Neural cell (in vitro differentiated cells): Measurements from ENCODE around the gene CLEC3B. TPM values are rescaled to one million over a fixed set of nuclear protein-coding genes. Genes with fewer than 3 reads are reported as not detected.
"Not testable (repeated sequence)": the region's sequence is repeated elsewhere in the genome, so short reads cannot be mapped to it uniquely, and the experiment has no call there.

Experiments
- H2AFZ ChIP-seq: fragments of 200-600, 300-800 bp; sonication (generic), shearing (Covaris generic); 2 replicates; pipeline ENCODE4 v1.6.0; 2014; ENCODE audit warnings: low read depth, mild to moderate bottlenecking, antibody characterized with exemption, low read length, moderate library complexity
- H3F3A ChIP-seq: fragments of 200-600 bp; shearing (Covaris generic); 2 replicates; pipeline ENCODE4 v1.6.1; 2016; ENCODE audit warnings: mild to moderate bottlenecking, moderate library complexity, mixed read lengths, antibody characterized with exemption, low read length; ENCODE audit not compliant: insufficient read depth, poor library complexity, severe bottlenecking
- H3K27ac ChIP-seq: fragments of 200-600, 300-800 bp; sonication (generic), shearing (Covaris generic); 2 replicates; pipeline ENCODE4 v1.5.1; 2014; ENCODE audit warnings: mild to moderate bottlenecking, low read length, moderate library complexity
- H3K27me3 ChIP-seq: fragments of 300-800, 200-600 bp; sonication (generic), shearing (Covaris generic); 2 replicates; pipeline ENCODE4 v1.6.0; 2014; ENCODE audit warnings: mild to moderate bottlenecking, low read depth, low read length, moderate library complexity; ENCODE audit not compliant: insufficient read depth
- H3K36me3 ChIP-seq: fragments of 300-800, 200-600 bp; sonication (generic), shearing (Covaris generic); 2 replicates; pipeline ENCODE4 v1.5.1; 2014; ENCODE audit warnings: mild to moderate bottlenecking, antibody characterized with exemption, low read length, moderate library complexity; ENCODE audit not compliant: insufficient read depth
- H3K4me2 ChIP-seq: fragments of 300-800, 200-600 bp; sonication (generic), shearing (Covaris generic); 2 replicates; pipeline ENCODE4 v1.6.0; 2014; ENCODE audit warnings: mild to moderate bottlenecking, low read length
- H3K4me3 ChIP-seq: fragments of 300-800, 200-600 bp; sonication (generic), shearing (Covaris generic); 2 replicates; pipeline ENCODE4 v1.5.1; 2014; ENCODE audit warnings: mild to moderate bottlenecking, low read length, moderate library complexity
- H3K79me2 ChIP-seq: fragments of 200-600 bp; shearing (Covaris generic); replicated peaks from 2 replicates; pipeline ENCODE4 v1.6.0; 2014; ENCODE audit warnings: mild to moderate bottlenecking, low read length, moderate library complexity; ENCODE audit not compliant: insufficient read depth
- H3K9ac ChIP-seq: fragments of 300-800, 200-600 bp; sonication (generic), shearing (Covaris generic); 2 replicates; pipeline ENCODE4 v1.6.1; 2016; ENCODE audit warnings: mild to moderate bottlenecking, low read length, mixed read lengths
- H3K9me2 ChIP-seq: fragments of 200-600 bp; shearing (Covaris generic); 2 replicates; pipeline ENCODE4 v1.6.1; 2016; ENCODE audit warnings: mild to moderate bottlenecking, low read length, mixed read lengths; ENCODE audit not compliant: insufficient read depth
- H3K9me3 ChIP-seq: fragments of 200-600, 300-800 bp; sonication (generic), shearing (Covaris generic); 2 replicates; pipeline ENCODE4 v1.6.1; 2016; ENCODE audit warnings: mild to moderate bottlenecking, mixed run types, low read length, moderate library complexity, mixed read lengths
- H4K20me1 ChIP-seq: fragments of 200-600 bp; shearing (Covaris generic); 2 replicates; pipeline ENCODE4 v1.6.1; 2016; ENCODE audit warnings: mild to moderate bottlenecking, mixed run types; ENCODE audit not compliant: insufficient read depth
- CTCF ChIP-seq: fragments of 450-650 bp; IDR thresholded peaks from 2 replicates; pipeline ENCODE4 v1.5.1; 2014; ENCODE audit warnings: antibody characterized with exemption, mild to moderate bottlenecking, moderate library complexity; ENCODE audit not compliant: poor library complexity, severe bottlenecking
- EP300 ChIP-seq: fragments of 450-650 bp; conservative IDR thresholded peaks from 2 replicates; pipeline ENCODE4 v1.6.1; 2014; ENCODE audit warnings: antibody characterized with exemption, mild to moderate bottlenecking, moderate library complexity; ENCODE audit not compliant: poor library complexity, severe bottlenecking
- EZH2 ChIP-seq: fragments of 200-600, 300-800 bp; shearing (Covaris generic), sonication (generic); IDR thresholded peaks from 2 replicates; pipeline ENCODE4 v1.6.1; 2014; ENCODE audit warnings: antibody characterized with exemption, low read length, borderline replicate concordance, mild to moderate bottlenecking; ENCODE audit not compliant: insufficient read depth, poor library complexity, severe bottlenecking
- MXI1 ChIP-seq: fragments of 450-650 bp; conservative IDR thresholded peaks from 2 replicates; pipeline ENCODE4 v1.6.1; 2014; ENCODE audit warnings: antibody characterized with exemption, mild to moderate bottlenecking; ENCODE audit not compliant: poor library complexity, severe bottlenecking
- POLR2AphosphoS5 ChIP-seq: IDR thresholded peaks from 2 replicates; pipeline ENCODE4 v1.6.1; 2012
- RAD21 ChIP-seq: fragments of 450-650 bp; conservative IDR thresholded peaks from 2 replicates; pipeline ENCODE4 v1.6.1; 2014; ENCODE audit warnings: antibody characterized with exemption, mild to moderate bottlenecking, moderate library complexity
- SMC3 ChIP-seq: fragments of 450-650 bp; conservative IDR thresholded peaks from 2 replicates; pipeline ENCODE4 v1.6.1; 2014; ENCODE audit warnings: antibody characterized with exemption, mild to moderate bottlenecking, moderate library complexity; ENCODE audit not compliant: poor library complexity
- TAF1 ChIP-seq: IDR thresholded peaks from 2 replicates; pipeline ENCODE4 v1.6.1; 2012; ENCODE audit warnings: low read depth
- polyA plus RNA-seq: library from polyadenylated mRNA; depleted of rRNA; stranded (reverse); fragments of >200 nt; gene quantifications from 2 replicates; pipeline ENCODE4 v1.2.3, GENCODE V29; 2014

The CLEC3B gene
- polyA plus RNA-seq, 1 donor from 2014 or later = 2.6 TPM

- no peaks in the 10 kb centered on the region for H4K20me1 ChIP-seq
- H3K36me3 ChIP-seq = no peaks in the 10 kb centered on the region
- TF ChIP-seq CTCF (no peak), POLR2AphosphoS5 (no peak), EP300 (no peak), SMC3 (no peak), MXI1 (no peak), EZH2 (no peak), RAD21 (no peak), TAF1 (no peak)
- H3F3A ChIP-seq = no peaks in the 10 kb centered on the region
- H2AFZ ChIP-seq = no peak overlapping the region
- no peaks in the 10 kb centered on the region for H3K9me2 ChIP-seq
- no peaks in the 10 kb centered on the region for H3K27me3 ChIP-seq
- no peaks in the 10 kb centered on the region for H3K79me2 ChIP-seq
- H3K27ac ChIP-seq = no peak overlapping the region
- no peak overlapping the region for H3K9ac ChIP-seq
- H3K4me3 ChIP-seq = no peak overlapping the region
- H3K9me3 ChIP-seq = no peaks in the 10 kb centered on the region
- H3K4me2 ChIP-seq = no peak overlapping the region
These were observed 49.9 kb downstream of the CLEC3B start for GRCh38 chr3:45075821-45076625.

- not testable (repeated sequence) for H3K9ac ChIP-seq, H3K27me3 ChIP-seq, H3F3A ChIP-seq, H3K9me2 ChIP-seq, H3K4me3 ChIP-seq, H3K4me2 ChIP-seq, H3K79me2 ChIP-seq, H4K20me1 ChIP-seq, H3K27ac ChIP-seq, H3K9me3 ChIP-seq, H3K36me3 ChIP-seq, H2AFZ ChIP-seq
These were observed 52.2 kb downstream of the CLEC3B start for GRCh38 chr3:45078256-45078655.

GRCh38 chr3:45078910-45079522, 52.9 kb downstream of the CLEC3B start:
- no peaks in the 10 kb centered on the region for H3K27me3 ChIP-seq
- H3K9ac ChIP-seq = no peak overlapping the region
- no peaks in the 10 kb centered on the region for H3K9me3 ChIP-seq
- no peak overlapping the region for H3K27ac ChIP-seq
- no peaks in the 10 kb centered on the region for H4K20me1 ChIP-seq
- H3K36me3 ChIP-seq = no peaks in the 10 kb centered on the region
- H3K4me3 ChIP-seq = no peak overlapping the region
- H3K79me2 ChIP-seq = no peaks in the 10 kb centered on the region
- no peaks in the 10 kb centered on the region for H3F3A ChIP-seq
- no peak for TF ChIP-seq TAF1
- H3K9me2 ChIP-seq = no peaks in the 10 kb centered on the region
- H3K4me2 ChIP-seq = no peak overlapping the region
- no peak overlapping the region for H2AFZ ChIP-seq
